A549 (cell line): ENCODE data around the gene SSR3. TPM values are rescaled to one million over a fixed set of nuclear protein-coding genes. Genes with fewer than 3 reads are reported as not detected.

Source experiments
- ATAC-seq, 2 experiments: fragments of 200-7000 bp in 1 of 2; fragments of >200 bp in 1 of 2; cut with Nextera tagmentation in 1 of 2; cut with Tn5 transposase in 1 of 2; 3 replicates each; pipeline versions ENCODE4 v1.8.0 to v1.9.1; 2018 to 2020; ENCODE audit warnings: mild to moderate bottlenecking in 1 of 2, moderate library complexity in 1 of 2
- CTCF ChIA-PET: fragments of 300-600 bp; sonication (Branson Sonifier 250); formaldehyde crosslinking; extraction: SDS; loops from one replicate; lab custom pipeline; 2021; ENCODE audit warnings: antibody characterized with exemption, inconsistent platforms; lab: Yijun Ruan, JAX
- POLR2A ChIA-PET: fragments of 350-600 bp; formaldehyde crosslinking; extraction: SDS; loops from one replicate; lab custom pipeline; 2021; ENCODE audit warnings: antibody characterized with exemption, inconsistent platforms; lab: Yijun Ruan, JAX
- DNase-seq, 2 experiments: peaks; one replicate each; pipeline versions ENCODE4 v3.0.0 to v3.0.0-alpha.2; 2011 to 2016; ENCODE audit warnings: low read depth in 1 of 2, low spot score in 1 of 2
- FAIRE-seq: peaks from 2 replicates; lab custom pipeline; 2011; peaks lifted over from hg19 to GRCh38; lab: Jason Lieb, UNC
- H3K27ac ChIP-seq, 2 experiments: fragments of >200 bp; sonication (Bioruptor Twin); formaldehyde crosslinking; 3 replicates each; pipeline ENCODE4 v1.5.1; 2016 to 2017
- H3K4me1 ChIP-seq: fragments of >200 bp; sonication (Bioruptor Twin); formaldehyde crosslinking; 3 replicates; pipeline ENCODE4 v1.6.1; 2016
- H3K4me2 ChIP-seq: fragments of >200 bp; sonication (Bioruptor Twin); formaldehyde crosslinking; 3 replicates; pipeline ENCODE4 v1.6.1; 2016
- H3K4me3 ChIP-seq: fragments of >200 bp; sonication (Bioruptor Twin); formaldehyde crosslinking; 3 replicates; pipeline ENCODE4 v1.5.1; 2016
- H3K9me3 ChIP-seq: fragments of >200 bp; sonication (Bioruptor Twin); formaldehyde crosslinking; 3 replicates; pipeline ENCODE4 v1.6.1; 2016
- ATOH8 ChIP-seq: fragments of 250-450 bp; sonication (Bioruptor Pico); IDR thresholded peaks from 2 replicates; pipeline ENCODE4 v1.5.0; 2020; ENCODE audit warnings: low read depth, mild to moderate bottlenecking, moderate library complexity
- CBX2 ChIP-seq: fragments of 200-600 bp; sonication (generic); IDR thresholded peaks from 2 replicates; pipeline ENCODE4 v1.6.1; 2016; ENCODE audit warnings: low read depth, mild to moderate bottlenecking, borderline replicate concordance
- CBX8 ChIP-seq: fragments of 200-600 bp; sonication (generic); IDR thresholded peaks from 2 replicates; pipeline ENCODE4 v1.6.1; 2016
- CHD4 ChIP-seq: fragments of 200-600 bp; sonication (generic); IDR thresholded peaks from 2 replicates; pipeline ENCODE4 v1.6.1; 2016; ENCODE audit warnings: antibody characterized with exemption, mild to moderate bottlenecking, borderline replicate concordance
- CTCF ChIP-seq: fragments of >200 bp; sonication (Bioruptor Twin); formaldehyde crosslinking; IDR thresholded peaks from 3 replicates; pipeline ENCODE4 v1.5.1; 2016
- EHF ChIP-seq: fragments of 250-450 bp; sonication (Bioruptor Pico); IDR thresholded peaks from 2 replicates; pipeline ENCODE4 v1.5.0; 2020; ENCODE audit warnings: mild to moderate bottlenecking
- EHMT2 ChIP-seq: fragments of 200-600 bp; sonication (generic); IDR thresholded peaks from 2 replicates; pipeline ENCODE4 v1.6.1; 2016; ENCODE audit warnings: antibody characterized with exemption, low read depth, mild to moderate bottlenecking, moderate library complexity
- EP300 ChIP-seq, 2 experiments: fragments of >200 bp; sonication (Bioruptor Twin); formaldehyde crosslinking; IDR thresholded peaks; 2 replicates in 1 of 2; 3 replicates in 1 of 2; pipeline ENCODE4 v1.6.1; 2016 to 2017
- GATA3 ChIP-seq: IDR thresholded peaks from 2 replicates; pipeline ENCODE4 v1.6.1; 2012; ENCODE audit warnings: borderline replicate concordance
- HDAC2 ChIP-seq: fragments of 200-600 bp; sonication (generic); IDR thresholded peaks from 2 replicates; pipeline ENCODE4 v1.6.1; 2016
- KDM1A ChIP-seq: fragments of 200-600 bp; sonication (generic); IDR thresholded peaks from 2 replicates; pipeline ENCODE4 v1.6.1; 2016; ENCODE audit warnings: low read depth, mild to moderate bottlenecking
- KDM5A ChIP-seq: fragments of 200-600 bp; sonication (generic); IDR thresholded peaks from 2 replicates; pipeline ENCODE4 v1.6.1; 2016; ENCODE audit warnings: antibody characterized with exemption, mild to moderate bottlenecking
- MAFK ChIP-seq: fragments of 450-650 bp; IDR thresholded peaks from 2 replicates; pipeline ENCODE4 v1.6.1; 2014; ENCODE audit not compliant: partially characterized antibody
- MYC ChIP-seq: IDR thresholded peaks from 2 replicates; pipeline ENCODE4 v1.6.1; 2012; ENCODE audit warnings: mild to moderate bottlenecking, inconsistent platforms, low read length, improper control_type of control experiment, borderline replicate concordance
- NFE2L2 ChIP-seq: fragments of 150-350 bp; conservative IDR thresholded peaks from 2 replicates; pipeline ENCODE4 v1.6.1; 2014; ENCODE audit warnings: low read length
- NR3C1 ChIP-seq: fragments of >200 bp; sonication (Bioruptor Twin); formaldehyde crosslinking; IDR thresholded peaks from 3 replicates; pipeline ENCODE4 v1.6.1; 2017
- POLR2A ChIP-seq: IDR thresholded peaks from 2 replicates; pipeline ENCODE4 v1.6.1; 2012; ENCODE audit warnings: mild to moderate bottlenecking, low read length
- RCOR1 ChIP-seq: fragments of 150-350 bp; IDR thresholded peaks from 2 replicates; pipeline ENCODE4 v1.6.1; 2014; ENCODE audit warnings: antibody characterized with exemption, low read length, low read depth
- RFX5 ChIP-seq: fragments of 450-650 bp; IDR thresholded peaks from 2 replicates; pipeline ENCODE4 v1.7.1; 2014; ENCODE audit warnings: antibody characterized with exemption, mild to moderate bottlenecking, moderate library complexity
- WGBS: methylation state at CpG from one replicate; pipeline ENCODE4 v1.1.6; 2017; ENCODE audit errors: missing lambda C conversion rate; 5-methylcytosine and 5-hydroxymethylcytosine counted together
- polyA plus RNA-seq, 4 experiments: library from polyadenylated mRNA; depleted of rRNA in 3 of 4; stranded (reverse); fragments of >200 nt; fragmentation: RNase III in 1 of 4; extraction: RNeasy Plus Mini Kit Qiagen cat#74134 plus additional on column Dnase treatment in 1 of 4; gene quantifications; 2 replicates in 3 of 4; 3 replicates in 1 of 4; pipeline ENCODE4 v1.2.3, GENCODE V29; 2011 to 2017
- TF ChIP-seq, protein P1 (sequence below): fragments of 200-600 bp; sonication (generic); IDR thresholded peaks from 2 replicates; pipeline ENCODE4 v1.6.1; 2016; ENCODE audit warnings: antibody characterized with exemption, mild to moderate bottlenecking, moderate library complexity
- TF ChIP-seq, protein P2 (sequence below): fragments of 150-350 bp; IDR thresholded peaks from 2 replicates; pipeline ENCODE4 v1.6.1; 2014; ENCODE audit warnings: low read depth, mild to moderate bottlenecking, low read length
- TF ChIP-seq, protein P3 (sequence below): fragments of >200 bp; sonication (Bioruptor Twin); formaldehyde crosslinking; IDR thresholded peaks from 3 replicates; pipeline ENCODE4 v1.6.1; 2016
- TF ChIP-seq, protein P4 (sequence below): IDR thresholded peaks from 2 replicates; pipeline ENCODE4 v1.6.1; 2012; ENCODE audit warnings: low read depth, borderline replicate concordance

The SSR3 gene
- polyA plus RNA-seq, 2 of the 4 experiments (the other 2 are of a cell fraction), result 154 to 187 TPM

DNA sequence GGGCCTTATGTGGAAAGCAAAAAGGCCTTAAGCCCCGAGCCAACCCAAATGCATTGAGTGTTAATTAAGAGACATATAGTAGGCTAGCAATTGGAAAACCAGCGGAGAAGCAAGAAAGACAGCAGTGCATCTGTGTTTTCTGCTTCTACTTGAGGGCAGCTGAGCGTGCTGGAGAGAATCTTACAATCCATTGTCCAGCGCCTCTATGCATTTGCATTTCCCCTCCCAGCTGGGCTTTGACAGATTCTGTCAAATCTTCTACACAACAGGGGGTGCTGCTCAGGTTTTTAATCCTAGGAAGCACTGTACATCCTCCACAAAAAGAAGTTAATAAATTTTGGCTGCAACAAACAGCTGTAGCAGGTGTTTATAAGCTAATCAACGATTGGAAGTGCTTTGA is 23.9 kb downstream of the SSR3 start:
- TF ChIP-seq KDM1A (no peak), CBX8 (no peak), RCOR1 (no peak), POLR2A (no peak), HDAC2 (no peak), CHD4 (no peak), CBX2 (no peak)
- TF ChIP-seq, protein P1, sequence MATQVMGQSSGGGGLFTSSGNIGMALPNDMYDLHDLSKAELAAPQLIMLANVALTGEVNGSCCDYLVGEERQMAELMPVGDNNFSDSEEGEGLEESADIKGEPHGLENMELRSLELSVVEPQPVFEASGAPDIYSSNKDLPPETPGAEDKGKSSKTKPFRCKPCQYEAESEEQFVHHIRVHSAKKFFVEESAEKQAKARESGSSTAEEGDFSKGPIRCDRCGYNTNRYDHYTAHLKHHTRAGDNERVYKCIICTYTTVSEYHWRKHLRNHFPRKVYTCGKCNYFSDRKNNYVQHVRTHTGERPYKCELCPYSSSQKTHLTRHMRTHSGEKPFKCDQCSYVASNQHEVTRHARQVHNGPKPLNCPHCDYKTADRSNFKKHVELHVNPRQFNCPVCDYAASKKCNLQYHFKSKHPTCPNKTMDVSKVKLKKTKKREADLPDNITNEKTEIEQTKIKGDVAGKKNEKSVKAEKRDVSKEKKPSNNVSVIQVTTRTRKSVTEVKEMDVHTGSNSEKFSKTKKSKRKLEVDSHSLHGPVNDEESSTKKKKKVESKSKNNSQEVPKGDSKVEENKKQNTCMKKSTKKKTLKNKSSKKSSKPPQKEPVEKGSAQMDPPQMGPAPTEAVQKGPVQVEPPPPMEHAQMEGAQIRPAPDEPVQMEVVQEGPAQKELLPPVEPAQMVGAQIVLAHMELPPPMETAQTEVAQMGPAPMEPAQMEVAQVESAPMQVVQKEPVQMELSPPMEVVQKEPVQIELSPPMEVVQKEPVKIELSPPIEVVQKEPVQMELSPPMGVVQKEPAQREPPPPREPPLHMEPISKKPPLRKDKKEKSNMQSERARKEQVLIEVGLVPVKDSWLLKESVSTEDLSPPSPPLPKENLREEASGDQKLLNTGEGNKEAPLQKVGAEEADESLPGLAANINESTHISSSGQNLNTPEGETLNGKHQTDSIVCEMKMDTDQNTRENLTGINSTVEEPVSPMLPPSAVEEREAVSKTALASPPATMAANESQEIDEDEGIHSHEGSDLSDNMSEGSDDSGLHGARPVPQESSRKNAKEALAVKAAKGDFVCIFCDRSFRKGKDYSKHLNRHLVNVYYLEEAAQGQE, result no peak
- TF ChIP-seq, protein P2, sequence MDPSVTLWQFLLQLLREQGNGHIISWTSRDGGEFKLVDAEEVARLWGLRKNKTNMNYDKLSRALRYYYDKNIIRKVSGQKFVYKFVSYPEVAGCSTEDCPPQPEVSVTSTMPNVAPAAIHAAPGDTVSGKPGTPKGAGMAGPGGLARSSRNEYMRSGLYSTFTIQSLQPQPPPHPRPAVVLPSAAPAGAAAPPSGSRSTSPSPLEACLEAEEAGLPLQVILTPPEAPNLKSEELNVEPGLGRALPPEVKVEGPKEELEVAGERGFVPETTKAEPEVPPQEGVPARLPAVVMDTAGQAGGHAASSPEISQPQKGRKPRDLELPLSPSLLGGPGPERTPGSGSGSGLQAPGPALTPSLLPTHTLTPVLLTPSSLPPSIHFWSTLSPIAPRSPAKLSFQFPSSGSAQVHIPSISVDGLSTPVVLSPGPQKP, result no peak
- WGBS, result 92% methylated on average over 5 of the region's 5 CpGs
- CTCF ChIA-PET, result interaction anchor here (0.7 to 1.6 kb wide), 5 partner anchors 9 to 606 kb away, joined by 3 to 6 read pairs (median 4); no protein-coding TSS in a partner anchor
- H3K4me3 ChIP-seq, result no peak overlapping the region
- DNase-seq (no peak), ATAC-seq (no peak), FAIRE-seq (no peak)
- no peak overlapping the region for H3K27ac ChIP-seq
- peaks cover 19% of the 10 kb centered on the region for H3K4me1 ChIP-seq
- H3K4me2 ChIP-seq, result no peak overlapping the region
- POLR2A ChIA-PET, result no interaction called here
- H3K9me3 ChIP-seq, result no peaks in the 10 kb centered on the region

GRCh38 chr3:156527060-156527459 is 27.9 kb downstream of the SSR3 start:
- DNase-seq (no peak), FAIRE-seq (no peak), ATAC-seq (no peak)
- CTCF ChIA-PET, result interaction anchor here (0.7 to 0.9 kb wide), 5 partner anchors 9 to 611 kb away, joined by 3 to 4 read pairs (median 3); no protein-coding TSS in a partner anchor
- Histone ChIP-seq H3K4me1 (no peaks in the 10 kb centered on the region), H3K4me3 (no peak overlapping the region), H3K27ac (no peak overlapping the region), H3K9me3 (no peaks in the 10 kb centered on the region), H3K4me2 (no peak overlapping the region)
- 90% methylated on average over 1 of the region's 1 CpG for WGBS
- TF ChIP-seq CBX2 (no peak), NFE2L2 (no peak), KDM5A (no peak), EHF (CRISPR knock-in tag) (no peak), MYC (no peak), EHMT2 (no peak), ATOH8 (CRISPR knock-in tag) (no peak), CTCF (no peak), RFX5 (no peak), EP300 (IDR thresholded peaks at IDR 0.05) (no peak), CBX8 (no peak), NR3C1 (no peak), GATA3 (no peak), MAFK (no peak)
- TF ChIP-seq, protein P1, result no peak
- TF ChIP-seq, protein P3, sequence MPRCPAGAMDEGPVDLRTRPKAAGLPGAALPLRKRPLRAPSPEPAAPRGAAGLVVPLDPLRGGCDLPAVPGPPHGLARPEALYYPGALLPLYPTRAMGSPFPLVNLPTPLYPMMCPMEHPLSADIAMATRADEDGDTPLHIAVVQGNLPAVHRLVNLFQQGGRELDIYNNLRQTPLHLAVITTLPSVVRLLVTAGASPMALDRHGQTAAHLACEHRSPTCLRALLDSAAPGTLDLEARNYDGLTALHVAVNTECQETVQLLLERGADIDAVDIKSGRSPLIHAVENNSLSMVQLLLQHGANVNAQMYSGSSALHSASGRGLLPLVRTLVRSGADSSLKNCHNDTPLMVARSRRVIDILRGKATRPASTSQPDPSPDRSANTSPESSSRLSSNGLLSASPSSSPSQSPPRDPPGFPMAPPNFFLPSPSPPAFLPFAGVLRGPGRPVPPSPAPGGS, result no peak
- TF ChIP-seq, protein P4, sequence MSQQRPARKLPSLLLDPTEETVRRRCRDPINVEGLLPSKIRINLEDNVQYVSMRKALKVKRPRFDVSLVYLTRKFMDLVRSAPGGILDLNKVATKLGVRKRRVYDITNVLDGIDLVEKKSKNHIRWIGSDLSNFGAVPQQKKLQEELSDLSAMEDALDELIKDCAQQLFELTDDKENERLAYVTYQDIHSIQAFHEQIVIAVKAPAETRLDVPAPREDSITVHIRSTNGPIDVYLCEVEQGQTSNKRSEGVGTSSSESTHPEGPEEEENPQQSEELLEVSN, result no peak
- POLR2A ChIA-PET, result no interaction called here
